Mucosa of gallbladder (tissue), 1 donor: ENCODE data around the gene FXYD2. TPM values are rescaled to one million over a fixed set of nuclear protein-coding genes. Genes with fewer than 3 reads are reported as not detected.
"Not testable (repeated sequence)": the region's sequence is repeated elsewhere in the genome, so short reads cannot be mapped to it uniquely, and the experiment has no call there.

Source experiments
- DNase-seq: peaks from one replicate; pipeline ENCODE4 v3.0.0-alpha.2; 2020; ENCODE audit warnings: low spot score
- total RNA-seq: library from RNA; stranded (reverse); gene quantifications from one replicate; pipeline ENCODE4 v1.2.1, GENCODE V29; 2021
- donor health status: DM: no; HTN: no; CAD: no.

FXYD2 gene
- total RNA-seq, 1 donor from 2014 or later = 1,539 TPM

GRCh38 chr11:117820516-117820915 is 4.0 kb downstream of the FXYD2 start:
- DNase-seq = no peak

GRCh38 chr11:117820071-117820470 is 4.5 kb downstream of the FXYD2 start:
- DNase-seq = peak; percentile 85

- DNase-seq = peak; percentile 65
Measured at GRCh38 chr11:117819096-117820040, 5.2 kb downstream of the FXYD2 start.

GRCh38 chr11:117818041-117818873 is 6.3 kb downstream of the FXYD2 start:
- peak; percentile 58 for DNase-seq

GRCh38 chr11:117817368-117818040 is 7.0 kb downstream of the FXYD2 start:
- peak; percentile 92 for DNase-seq

- no peak for DNase-seq
Measured at GRCh38 chr11:117816846-117817367, 7.6 kb downstream of the FXYD2 start.

DNA sequence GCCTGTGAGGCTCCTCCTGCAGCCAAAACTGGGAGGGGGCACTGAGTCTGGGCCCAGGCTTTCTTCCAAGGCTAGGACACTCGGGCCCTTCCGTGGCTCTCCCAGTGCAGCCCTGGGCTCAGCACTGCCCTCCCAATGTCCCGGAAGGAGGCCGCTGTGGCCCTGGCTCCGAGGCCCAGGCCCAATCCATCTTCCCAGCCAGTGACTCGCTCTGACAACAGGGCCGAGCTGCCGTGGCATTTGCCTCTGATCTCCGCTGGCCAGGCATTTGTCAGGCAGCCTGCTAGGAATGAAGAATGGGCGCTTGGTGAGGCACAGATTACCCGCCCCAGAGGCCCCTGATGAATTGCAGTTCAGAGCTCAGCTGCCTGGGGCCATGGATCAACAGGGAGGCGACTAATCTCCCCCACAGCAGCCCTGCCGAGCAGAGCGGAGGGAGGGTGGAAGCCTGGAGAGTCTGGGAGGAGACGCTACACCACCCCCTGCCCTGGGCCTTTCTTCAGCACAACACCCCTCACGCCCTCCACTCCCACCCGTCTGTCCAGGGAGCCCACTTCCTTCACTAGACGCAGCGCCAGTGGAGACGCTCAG is 8.3 kb downstream of the FXYD2 start:
- no peak for DNase-seq

DNA sequence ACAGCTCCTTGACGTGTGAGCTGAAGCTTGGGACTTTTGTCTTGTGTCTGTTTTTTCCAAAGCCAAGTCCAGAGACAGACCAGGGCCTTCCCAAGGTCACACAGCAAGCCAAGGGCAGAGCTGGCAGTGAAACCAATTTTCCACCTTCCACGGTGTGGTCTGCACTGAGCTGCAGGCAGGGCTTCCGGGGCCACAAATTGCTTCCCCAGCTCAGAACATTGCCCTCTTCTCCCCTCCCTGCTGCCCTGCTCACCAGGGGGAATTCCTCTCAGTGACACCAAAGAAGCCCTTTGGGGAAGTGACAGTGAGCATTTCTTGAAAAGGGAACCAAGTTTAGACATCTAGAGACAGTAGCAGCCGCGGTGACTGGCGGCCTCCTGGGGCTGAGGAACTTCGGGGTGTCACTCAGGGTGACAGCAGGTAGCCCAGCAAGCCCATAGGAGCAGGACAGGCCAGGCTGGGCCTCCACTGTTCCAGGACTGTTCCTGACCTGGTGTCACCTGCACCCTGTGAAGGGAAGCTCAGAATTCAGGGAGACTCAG is 9.2 kb downstream of the FXYD2 start:
- DNase-seq = no peak

DNA sequence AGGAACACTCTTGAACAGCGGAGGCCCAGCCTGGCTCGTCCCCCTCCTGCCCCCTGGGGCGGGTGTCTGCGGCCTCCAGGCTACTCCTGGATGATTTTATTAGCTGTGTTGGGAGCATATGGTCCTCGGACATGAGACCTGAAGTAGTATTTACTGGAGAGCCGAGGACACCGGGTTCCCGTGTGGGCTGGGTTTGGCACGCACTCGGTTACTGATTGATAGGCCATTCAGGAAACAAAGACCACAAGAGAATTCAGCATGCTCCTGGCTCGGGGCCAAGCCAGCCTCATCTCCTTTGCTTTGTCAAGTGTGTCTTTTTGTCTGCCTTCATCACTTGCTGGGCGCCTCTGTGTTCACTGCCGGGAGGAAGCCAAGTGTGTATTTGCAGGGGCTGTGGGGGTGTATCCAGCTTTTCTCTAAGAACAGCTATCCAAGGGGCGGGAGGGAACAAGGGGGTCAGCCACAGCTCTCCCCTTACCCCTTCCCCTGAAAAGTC is 9.7 kb downstream of the FXYD2 start:
- DNase-seq = peak; percentile 94

DNA sequence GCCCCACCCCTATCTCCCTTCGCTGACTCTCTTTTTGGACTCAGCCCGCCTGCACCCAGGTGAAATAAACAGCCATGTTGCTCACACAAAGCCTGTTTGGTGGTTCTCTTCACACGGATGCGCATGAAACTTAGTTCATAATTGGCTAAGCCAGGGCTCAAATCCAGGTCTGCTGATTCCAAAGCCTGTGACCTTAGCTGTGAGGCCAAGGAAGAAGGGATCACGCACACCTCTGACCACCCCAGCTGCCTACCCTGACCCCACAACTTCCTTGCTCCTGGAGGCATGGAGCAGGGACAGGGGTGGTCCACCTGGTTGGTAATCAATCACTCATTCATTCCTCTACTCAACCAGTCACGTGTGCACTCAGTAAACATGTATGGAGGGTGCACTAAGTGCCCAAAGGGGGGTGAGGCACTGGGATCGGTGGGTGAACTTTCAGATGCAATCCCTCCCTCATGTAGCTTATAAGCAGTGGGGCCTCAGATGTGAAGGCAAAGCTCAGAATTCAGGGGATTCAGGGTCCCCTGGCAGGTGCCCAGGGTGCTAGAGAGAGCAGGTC is 10.3 kb downstream of the FXYD2 start:
- DNase-seq = peak; percentile 79

- not testable (repeated sequence) for DNase-seq
Measured at GRCh38 chr11:117810056-117810451, 14.5 kb downstream of the FXYD2 start.

DNA sequence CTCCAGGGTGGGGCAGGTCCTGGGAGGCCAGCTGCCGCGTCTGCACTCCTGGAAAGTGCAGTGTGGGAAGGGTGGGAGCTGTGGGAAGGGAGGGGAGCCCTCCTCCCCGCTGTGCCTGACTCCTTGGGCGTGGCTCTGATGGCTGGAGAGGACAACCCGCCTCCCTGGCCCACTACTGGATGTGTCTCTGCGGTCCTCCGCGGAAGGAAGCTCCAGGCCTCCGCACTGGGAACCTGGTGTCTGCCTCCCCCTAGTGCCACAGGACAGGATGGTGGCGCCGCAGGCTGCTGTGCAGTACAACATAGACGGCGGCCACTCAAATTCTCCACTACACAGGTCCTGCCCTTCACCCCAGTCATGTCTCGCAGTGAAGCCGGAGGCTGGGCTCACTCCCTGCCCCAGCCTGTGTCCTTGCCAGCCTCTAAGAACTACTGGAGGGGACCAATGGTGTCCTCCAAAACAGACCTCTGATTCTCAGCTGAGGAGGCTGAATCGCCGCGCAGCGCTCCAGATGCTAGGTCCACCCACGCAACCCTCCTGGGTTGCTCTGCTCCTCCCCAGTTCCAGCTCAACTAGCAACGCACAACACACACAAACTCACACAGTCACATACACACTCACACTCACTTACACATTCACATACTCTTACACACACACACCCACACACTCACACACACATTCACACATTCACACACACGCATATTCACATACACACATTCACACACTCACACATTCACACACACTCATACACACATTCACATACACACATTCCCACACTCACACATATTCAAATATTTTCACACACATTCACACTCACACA is 15.1 kb downstream of the FXYD2 start:
- peak; percentile 63 for DNase-seq

- DNase-seq = no peak
Measured at GRCh38 chr11:117808784-117809183, 15.8 kb downstream of the FXYD2 start.

DNA sequence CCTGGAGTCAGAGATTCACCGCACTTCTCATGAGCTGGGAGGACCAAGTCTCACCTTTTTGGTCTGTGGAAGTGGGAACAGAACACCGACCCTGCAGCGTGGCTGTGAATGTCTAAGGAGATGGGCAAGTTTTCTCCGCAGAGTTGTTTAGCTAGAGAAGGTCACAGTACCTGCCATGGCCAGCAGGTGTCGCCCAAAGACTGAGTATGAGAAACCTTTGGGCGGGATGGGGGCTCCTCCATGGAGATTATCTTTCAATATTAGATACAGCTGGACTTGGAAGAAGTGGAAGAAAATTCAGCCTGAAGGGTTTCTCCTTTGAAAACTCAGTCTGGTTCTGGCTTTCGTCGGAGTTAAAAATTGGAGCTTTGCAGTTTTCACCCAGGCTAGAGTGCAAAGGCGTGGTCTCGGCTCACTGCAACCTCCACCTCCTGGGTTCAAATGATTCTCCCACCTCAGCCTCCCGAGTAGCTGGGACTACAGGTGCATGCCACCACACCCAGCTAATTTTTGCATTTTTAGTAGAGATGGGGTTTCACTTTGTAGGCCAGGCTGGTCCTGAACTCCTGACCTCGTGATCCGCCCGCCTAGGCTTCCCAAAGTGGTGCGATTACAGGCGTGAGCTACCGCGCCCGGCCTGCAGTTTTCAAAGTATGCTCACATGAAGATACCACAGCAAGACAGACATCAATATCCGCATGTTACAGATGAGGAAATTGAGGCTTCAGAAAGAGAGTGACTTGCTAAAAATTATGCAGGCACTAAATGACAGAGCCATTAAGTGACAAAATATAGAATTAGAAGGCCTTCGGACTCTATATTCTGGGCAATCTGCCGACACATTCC is 16.8 kb downstream of the FXYD2 start:
- peak; percentile 84 for DNase-seq

DNA sequence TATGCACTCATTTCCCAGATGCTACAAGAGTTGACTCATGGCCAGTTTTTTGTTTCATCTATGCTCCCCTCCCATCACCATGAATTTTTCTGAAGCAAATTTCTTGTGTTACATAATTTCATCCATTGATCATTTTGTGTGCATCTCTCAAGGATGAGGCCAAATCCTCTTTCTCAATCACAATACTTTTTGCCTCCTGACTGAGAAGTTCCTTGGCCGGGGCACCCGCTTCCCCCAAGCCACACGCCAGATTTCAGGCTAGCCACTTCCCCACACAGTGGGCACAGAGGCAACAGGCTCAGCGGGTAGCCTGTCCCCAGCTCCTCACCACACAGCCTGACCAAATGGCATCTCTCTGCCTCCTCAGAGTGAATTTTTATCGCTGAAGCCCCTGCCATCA is 17.7 kb downstream of the FXYD2 start:
- no peak for DNase-seq

- DNase-seq = no peak
Measured at GRCh38 chr11:117805045-117805444, 19.5 kb downstream of the FXYD2 start.

DNA sequence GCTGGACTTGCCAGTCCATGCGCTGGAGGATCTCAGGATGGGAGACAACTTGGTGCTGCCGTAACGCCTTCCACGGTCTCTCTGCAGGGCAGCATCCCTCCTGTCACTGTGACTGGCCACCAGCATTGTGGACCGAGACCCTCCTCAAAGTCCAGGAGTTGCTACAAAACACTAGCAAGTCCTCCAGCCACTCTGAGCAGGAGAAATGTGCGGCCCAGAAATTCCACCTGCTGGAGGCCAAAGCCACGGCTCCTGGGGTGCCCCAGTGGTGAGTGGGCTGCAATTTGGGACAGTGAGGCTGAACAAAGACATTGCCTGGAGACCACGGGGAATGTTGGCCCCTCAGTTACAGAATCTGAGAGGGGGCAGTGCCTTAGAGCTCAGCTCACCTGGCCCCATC is 20.6 kb downstream of the FXYD2 start:
- no peak for DNase-seq

GRCh38 chr11:117799634-117800033 is 24.9 kb downstream of the FXYD2 start:
- DNase-seq = no peak
